AG09309 (cell line): ENCODE data around the gene GGT1.

Experiments used
- DNase-seq: peaks from one replicate; pipeline ENCODE4 v3.0.0-alpha.2; 2010; ENCODE audit warnings: low read depth
- H3K4me3 ChIP-seq: 2 replicates; pipeline ENCODE4 v1.5.1; 2011; ENCODE audit warnings: mild to moderate bottlenecking, low read depth, low read length, moderate library complexity; ENCODE audit not compliant: control insufficient read depth
- CTCF ChIP-seq: IDR thresholded peaks from 2 replicates; pipeline ENCODE4 v1.5.1; 2011; ENCODE audit warnings: mild to moderate bottlenecking, low read depth, low read length, inconsistent platforms; ENCODE audit not compliant: insufficient read depth, control insufficient read depth; ENCODE audit errors: missing control alignments

Gene GGT1

DNA sequence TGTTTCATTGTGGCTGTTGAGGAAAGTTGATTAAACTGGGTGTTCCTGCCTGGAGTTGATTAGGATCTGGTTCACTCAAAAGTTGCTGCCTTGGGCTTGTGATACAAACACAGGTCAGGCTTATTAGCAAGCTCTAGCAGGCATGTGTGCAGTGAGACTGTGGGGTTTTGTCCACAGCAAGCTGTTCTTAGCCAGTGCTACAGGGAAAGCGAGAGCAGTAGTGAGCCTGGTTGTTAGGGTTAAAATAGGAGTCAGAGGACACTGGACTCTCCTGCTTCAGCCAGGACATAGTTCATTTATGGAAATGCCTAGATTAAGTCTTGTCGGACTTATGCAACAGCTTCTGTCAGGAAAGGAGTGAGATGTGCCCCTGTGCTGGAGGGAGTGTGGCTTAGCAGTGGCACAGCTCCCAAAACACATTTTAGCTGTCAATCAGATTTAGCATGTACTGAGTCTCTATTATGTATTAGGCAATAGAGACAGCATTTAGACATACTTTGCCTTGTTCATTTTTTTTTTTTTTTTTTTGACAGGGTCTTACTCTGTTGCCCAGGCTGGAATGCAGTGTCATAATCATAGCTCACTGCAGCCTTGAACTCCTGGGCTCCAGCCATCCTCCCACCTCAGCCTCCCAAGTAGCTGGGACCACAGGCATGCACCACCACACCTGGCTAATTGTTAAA is 38.5 kb upstream of the GGT1 start:
- DNase-seq, result no peak
- no peak overlapping the region for H3K4me3 ChIP-seq
- no peak for TF ChIP-seq CTCF

DNA sequence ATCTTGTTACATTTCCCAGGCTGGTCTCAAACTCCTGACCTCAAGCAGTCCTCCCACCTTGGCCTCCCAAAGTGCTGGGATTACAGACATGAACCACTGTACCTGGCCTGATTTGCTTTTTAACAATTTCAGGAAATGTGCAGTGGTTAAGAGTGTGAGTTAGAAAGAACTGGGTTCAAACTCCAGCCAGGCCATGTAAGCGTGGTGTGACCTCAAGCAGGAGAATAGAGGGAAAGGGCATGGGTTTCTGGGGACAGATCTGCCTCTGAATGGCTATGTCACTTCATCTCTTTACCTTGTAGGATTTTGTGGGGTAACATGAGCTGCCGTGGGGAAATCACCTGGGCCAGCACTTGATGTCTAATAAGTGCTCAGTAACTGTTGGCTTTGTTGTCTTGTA is 37.9 kb upstream of the GGT1 start:
- no peak for DNase-seq
- H3K4me3 ChIP-seq, result no peak overlapping the region
- no peak for TF ChIP-seq CTCF

GRCh38 chr22:24566899-24567511 is 36.0 kb upstream of the GGT1 start:
- no peak for DNase-seq
- H3K4me3 ChIP-seq, result no peak overlapping the region
- TF ChIP-seq CTCF, result no peak

- H3K4me3 ChIP-seq, result no peak overlapping the region
- TF ChIP-seq CTCF, result no peak
- no peak for DNase-seq
These were observed 35.3 kb upstream of the GGT1 start for GRCh38 chr22:24567668-24568067.

DNA sequence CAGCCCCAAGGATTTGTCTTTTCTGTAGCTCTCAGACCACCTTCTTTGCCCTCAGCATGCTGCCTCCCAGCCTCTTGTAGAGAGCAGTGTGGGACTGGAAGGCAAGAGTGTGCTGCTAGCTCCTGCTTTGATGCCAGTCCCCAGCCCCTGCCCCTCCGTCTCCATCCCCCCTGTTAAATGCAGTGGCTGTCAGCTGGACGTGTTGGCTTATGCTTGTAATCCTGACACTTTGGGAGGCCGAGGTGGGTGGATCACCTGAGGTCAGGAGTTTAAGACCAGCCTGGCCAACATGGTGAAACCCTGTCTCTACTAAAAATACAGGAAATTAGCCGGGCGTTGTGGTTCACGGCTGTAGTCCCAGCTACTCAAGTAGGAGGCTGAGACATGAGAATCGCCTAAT is 31.7 kb upstream of the GGT1 start:
- DNase-seq, result no peak
- H3K4me3 ChIP-seq, result no peak overlapping the region
- no peak for TF ChIP-seq CTCF

DNA sequence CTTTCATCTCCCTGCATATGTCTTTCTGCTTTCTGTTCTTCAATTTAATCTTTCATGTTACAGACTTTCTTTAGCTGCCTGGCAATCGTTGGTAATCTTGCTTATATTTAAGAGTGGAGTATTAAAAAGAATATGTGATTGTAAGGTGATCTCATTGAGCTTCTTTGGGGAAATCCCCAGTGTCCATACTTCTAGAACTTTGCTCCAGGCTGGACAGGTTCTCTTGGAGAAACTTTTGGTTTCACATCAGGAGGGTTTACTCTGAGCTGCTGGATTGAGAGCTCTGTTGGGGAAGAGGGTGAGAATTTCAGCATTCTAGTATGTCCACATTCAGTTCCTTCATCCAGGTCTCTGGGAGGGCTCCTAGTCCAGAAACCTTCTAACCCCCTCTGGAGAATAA is 26.2 kb upstream of the GGT1 start:
- DNase-seq, result no peak
- TF ChIP-seq CTCF, result no peak
- no peak overlapping the region for H3K4me3 ChIP-seq
